ENCODE measurements around the gene SRC. TPM values are rescaled to one million over a fixed set of nuclear protein-coding genes. Genes with fewer than 3 reads are reported as not detected.
A peak's percentile ranks its signal among the peaks of the same experiment; 100 is the strongest.

The SRC gene
- 6.0 TPM for total RNA-seq
- long read RNA-seq: 0 reads

DNA sequence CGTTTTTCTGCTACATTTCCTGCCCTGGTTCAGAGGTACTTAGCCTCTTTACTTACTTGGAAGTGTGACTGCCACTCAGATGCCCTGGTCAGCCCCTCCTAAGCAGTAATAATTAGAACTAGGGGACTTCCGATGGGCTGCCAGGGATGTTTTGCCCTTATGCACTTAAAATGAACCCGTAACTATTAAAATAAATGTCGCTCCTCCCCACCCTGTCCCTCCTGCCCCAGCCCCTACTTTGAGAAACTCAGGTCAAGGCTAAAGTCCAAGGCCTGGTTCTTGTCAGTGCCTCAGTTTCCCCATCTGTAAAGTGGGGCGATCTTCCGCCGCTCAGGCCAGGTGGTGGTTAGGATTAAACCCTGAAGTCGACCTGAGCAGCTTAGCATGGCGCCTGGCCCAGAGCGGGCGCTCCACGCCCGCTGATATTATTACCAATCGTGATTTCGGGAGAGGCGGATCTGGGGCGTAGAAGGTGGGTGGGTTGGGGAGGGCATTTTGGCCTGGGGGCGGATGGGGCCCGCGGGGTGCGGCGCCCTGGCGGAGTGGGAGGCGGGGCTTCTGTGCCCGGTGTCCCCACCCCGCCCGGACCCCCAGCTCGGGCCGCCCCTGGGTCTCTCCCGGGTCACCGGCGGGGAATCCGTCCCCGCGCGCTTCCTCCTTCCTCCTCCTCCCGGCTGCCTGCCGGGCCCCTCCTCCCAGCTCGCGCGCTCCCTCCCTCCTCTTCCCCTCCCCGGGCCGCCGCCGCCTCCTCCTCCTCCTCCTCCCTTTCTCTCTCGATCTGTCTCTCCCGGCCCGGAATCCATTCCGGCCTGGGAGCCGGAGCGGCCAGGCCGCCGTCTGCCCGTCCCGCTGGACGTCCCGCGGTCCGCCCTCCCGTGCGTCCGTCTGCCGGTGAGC is at the start of gene SRC:
TSS of gene SRC (plus strand) at position 802 of the 897 bp plus-strand sequence. CDS start 38,014 bp downstream, outside the sequence.
- DNase-seq (ENCODE audit: missing footprints) (peak; percentile 90), ATAC-seq (peak; percentile 88)
- intact Hi-C loops (cut with DNase I): no loop called here

DNA sequence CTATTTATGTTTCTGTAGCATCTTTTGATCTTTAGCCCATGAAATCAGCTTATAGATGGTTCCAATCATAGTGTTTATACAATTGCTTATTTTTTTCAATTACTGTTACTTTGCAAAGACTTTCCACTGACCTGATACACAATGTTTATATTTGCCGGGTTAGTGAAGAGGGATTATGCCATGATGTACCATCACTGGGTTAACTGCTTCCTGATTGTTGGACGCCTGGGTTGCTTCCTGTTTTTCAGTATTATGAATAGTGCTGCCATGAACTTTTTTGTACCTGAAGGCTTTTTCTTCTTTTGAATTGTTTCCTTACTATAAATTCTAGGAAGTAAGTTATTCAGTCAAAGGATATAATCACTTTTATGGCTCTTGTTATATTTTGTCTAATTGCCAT is 49.6 kb upstream of the SRC start:
- intact Hi-C loops (cut with DNase I): no loop called here
- ATAC-seq (no peak), DNase-seq (ENCODE audit: missing footprints) (no peak)

GRCh38 chr20:37297066-37297736 is 48.7 kb upstream of the SRC start:
- no peak for DNase-seq (ENCODE audit: missing footprints)
- no peak for ATAC-seq
- intact Hi-C loops (cut with DNase I): no loop called here

GRCh38 chr20:37298190-37298939 is 47.6 kb upstream of the SRC start:
- no peak for DNase-seq (ENCODE audit: missing footprints)
- intact Hi-C loops (cut with DNase I): no loop called here
- ATAC-seq: no peak

GRCh38 chr20:37299718-37300528 is 46.0 kb upstream of the SRC start:
- intact Hi-C loops (cut with DNase I): no loop called here
- peak; percentile 31 for ATAC-seq
- DNase-seq (ENCODE audit: missing footprints): no peak

DNA sequence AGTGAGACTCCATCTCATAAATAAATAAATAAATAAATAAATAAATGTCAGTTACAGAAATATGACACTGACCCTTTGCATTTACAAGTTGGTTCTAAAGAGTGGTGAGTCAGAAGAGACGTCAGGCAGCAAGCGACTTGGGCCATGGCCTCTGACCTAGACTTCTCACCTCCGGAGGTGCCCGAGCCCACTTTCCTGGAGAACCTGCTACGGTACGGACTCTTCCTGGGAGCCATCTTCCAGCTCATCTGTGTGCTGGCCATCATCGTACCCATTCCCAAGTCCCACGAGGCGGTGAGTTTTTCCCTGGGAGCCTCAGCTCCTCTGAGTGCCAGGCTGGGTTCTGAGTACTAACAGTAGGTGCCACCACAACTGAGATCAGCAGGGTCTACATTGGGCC is 44.8 kb upstream of the SRC start:
- ATAC-seq (no peak), DNase-seq (ENCODE audit: missing footprints) (no peak)
- intact Hi-C loops (cut with DNase I): no loop called here

DNA sequence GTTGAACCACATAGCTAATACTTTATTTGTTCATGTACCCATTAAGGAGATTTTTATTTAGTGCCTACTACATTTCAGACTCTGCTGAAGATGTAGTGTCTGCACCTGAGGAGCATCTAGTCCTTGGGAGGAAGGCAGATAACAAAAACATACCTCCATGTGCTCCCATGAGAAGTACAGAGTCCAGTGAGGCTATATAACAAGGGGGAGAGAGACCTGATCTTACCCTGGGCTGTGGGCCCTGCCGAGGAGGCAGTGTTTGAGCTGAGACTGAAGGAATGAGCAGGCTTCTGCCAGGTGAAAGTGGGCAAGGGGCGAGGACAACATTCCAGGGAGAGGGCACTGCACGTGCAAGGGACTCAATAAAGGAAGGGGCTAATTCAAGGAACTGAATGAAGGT is 44.4 kb upstream of the SRC start:
- no peak for DNase-seq (ENCODE audit: missing footprints)
- intact Hi-C loops (cut with DNase I): no loop called here
- ATAC-seq: no peak

- ATAC-seq (no peak), DNase-seq (ENCODE audit: missing footprints) (no peak)
- intact Hi-C loops (cut with DNase I): no loop called here
Measured at GRCh38 chr20:37302981-37303380, 43.0 kb upstream of the SRC start.

- ATAC-seq (no peak), DNase-seq (ENCODE audit: missing footprints) (no peak)
- intact Hi-C loops (cut with DNase I): no loop called here
Measured at GRCh38 chr20:37303637-37304036, 42.3 kb upstream of the SRC start.

- DNase-seq (ENCODE audit: missing footprints) (no peak), ATAC-seq (no peak)
- intact Hi-C loops (cut with DNase I): no loop called here
Measured at GRCh38 chr20:37305079-37305478, 40.9 kb upstream of the SRC start.

DNA sequence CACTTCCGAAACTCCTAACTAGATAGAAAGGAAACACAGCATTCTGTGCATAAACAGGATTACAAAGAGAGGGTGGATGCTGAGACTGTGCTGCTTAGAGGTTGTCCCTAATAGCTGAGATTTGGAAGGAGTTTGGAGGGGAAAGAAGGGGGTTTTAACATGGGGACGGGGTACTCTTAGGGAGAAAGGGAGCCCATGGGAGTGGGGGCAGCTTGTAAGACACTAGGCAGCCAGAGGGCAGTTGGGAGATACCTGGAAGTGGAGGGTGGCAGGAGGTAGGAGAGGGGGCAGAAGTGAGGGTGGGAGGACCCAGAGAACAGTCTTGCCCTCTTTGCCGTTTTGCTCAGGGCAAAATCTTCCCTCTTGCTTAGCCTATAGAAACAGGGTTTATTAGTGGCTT is 40.1 kb upstream of the SRC start:
- no peak for ATAC-seq
- DNase-seq (ENCODE audit: missing footprints): no peak
- intact Hi-C loops (cut with DNase I): no loop called here

GRCh38 chr20:37308086-37309050 is 37.6 kb upstream of the SRC start:
- DNase-seq (ENCODE audit: missing footprints) (no peak), ATAC-seq (peak; percentile 45)
- intact Hi-C loops (cut with DNase I): no loop called here

DNA sequence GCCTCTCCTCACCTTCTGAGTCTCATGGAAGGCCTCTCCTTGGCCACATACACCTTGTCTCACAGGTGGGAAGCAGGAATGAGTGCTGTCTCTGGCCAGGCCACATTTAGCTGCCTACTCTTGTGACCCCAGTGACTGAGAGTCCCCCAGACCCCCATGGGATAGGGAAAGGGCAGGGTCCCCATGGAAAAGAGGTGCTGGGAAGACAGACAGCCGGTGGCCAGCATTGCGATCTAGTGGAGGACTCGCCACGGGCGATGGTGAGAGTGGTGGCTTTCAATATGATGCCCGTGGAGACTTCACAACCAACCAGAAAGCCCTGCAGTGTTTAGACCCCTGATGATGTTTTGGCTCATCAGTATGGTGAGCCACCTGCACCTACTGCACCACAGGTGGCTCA is 36.6 kb upstream of the SRC start:
- DNase-seq (ENCODE audit: missing footprints) (no peak), ATAC-seq (no peak)
- intact Hi-C loops (cut with DNase I): no loop called here

- ATAC-seq: no peak
- intact Hi-C loops (cut with DNase I): no loop called here
- DNase-seq (ENCODE audit: missing footprints): no peak
Measured at GRCh38 chr20:37309936-37310590, 35.9 kb upstream of the SRC start.

DNA sequence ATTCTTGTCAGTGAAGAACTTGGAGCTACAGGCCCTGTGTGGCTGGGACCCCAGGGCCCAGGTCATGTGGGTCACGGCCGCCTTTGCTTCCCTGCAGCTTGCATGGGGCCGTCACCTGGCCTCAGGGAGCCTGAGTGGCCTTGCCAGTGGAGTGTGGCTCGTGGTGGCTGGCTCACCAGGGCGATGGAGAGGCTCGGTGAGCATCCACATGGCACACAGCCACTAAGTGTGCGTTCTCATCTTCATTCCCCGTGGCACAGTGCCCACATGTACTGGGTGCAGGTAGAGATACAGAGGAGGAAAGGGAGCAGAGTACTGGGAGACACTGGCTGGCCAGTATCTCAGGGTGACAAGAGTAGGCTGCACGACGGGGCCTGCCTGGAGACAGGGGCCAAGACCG is 35.0 kb upstream of the SRC start:
- DNase-seq (ENCODE audit: missing footprints) (no peak), ATAC-seq (no peak)
- intact Hi-C loops (cut with DNase I): no loop called here

GRCh38 chr20:37311710-37312355 is 34.1 kb upstream of the SRC start:
- intact Hi-C loops (cut with DNase I): no loop called here
- ATAC-seq: no peak
- no peak for DNase-seq (ENCODE audit: missing footprints)

Data from Right ventricle myocardium inferior (tissue), 1 donor.